Neuronal stem cell (in vitro differentiated cells): ENCODE measurements around the gene FEZF2.

ENCODE experiments used
- DNase-seq: peaks from one replicate; pipeline ENCODE4 v3.0.0-alpha.2; 2013; ENCODE audit warnings: low spot score
- H2AFZ ChIP-seq: one replicate; pipeline ENCODE4 v1.6.1; 2013; ENCODE audit warnings: mild to moderate bottlenecking, low read length, inconsistent platforms
- H2AK5ac ChIP-seq: 2 replicates; pipeline ENCODE4 v1.6.1; 2013; ENCODE audit warnings: low read depth, mild to moderate bottlenecking, inconsistent platforms, low read length, moderate library complexity, mixed read lengths
- H2BK120ac ChIP-seq: 2 replicates; pipeline ENCODE4 v1.6.1; 2013; ENCODE audit warnings: low read depth, mild to moderate bottlenecking, inconsistent platforms, low read length, moderate library complexity, mixed read lengths
- H2BK12ac ChIP-seq: one replicate; pipeline ENCODE4 v1.6.1; 2013; ENCODE audit warnings: low read length, inconsistent platforms
- H2BK15ac ChIP-seq: 2 replicates; pipeline ENCODE4 v1.6.1; 2013; ENCODE audit warnings: mild to moderate bottlenecking, low read length, inconsistent platforms, mixed read lengths
- H2BK5ac ChIP-seq: one replicate; pipeline ENCODE4 v1.6.1; 2013; ENCODE audit warnings: inconsistent platforms, mild to moderate bottlenecking, low read length, moderate library complexity
- H3K14ac ChIP-seq: one replicate; pipeline ENCODE4 v1.6.1; 2013; ENCODE audit warnings: low read length, inconsistent platforms
- H3K18ac ChIP-seq: 2 replicates; pipeline ENCODE4 v1.6.1; 2013; ENCODE audit warnings: low read length, inconsistent platforms
- H3K23ac ChIP-seq: 2 replicates; pipeline ENCODE4 v1.6.1; 2013; ENCODE audit warnings: low read depth, mild to moderate bottlenecking, mixed read lengths, low read length, inconsistent platforms; ENCODE audit not compliant: poor library complexity
- H3K27ac ChIP-seq: replicated peaks from 3 replicates; pipeline ENCODE4 v1.5.1; 2013; ENCODE audit warnings: low read length, inconsistent platforms
- H3K27me3 ChIP-seq, 3 experiments: 2 replicates each; pipeline ENCODE4 v1.6.1; 2013; ENCODE audit warnings: low read length in 3 of 3, mild to moderate bottlenecking in 2 of 3, inconsistent platforms in 1 of 3, low read depth in 1 of 3, mixed read lengths in 1 of 3, moderate library complexity in 1 of 3; ENCODE audit not compliant: control insufficient read depth in 3 of 3, insufficient read depth in 3 of 3
- H3K36me3 ChIP-seq, 2 donors: replicated peaks in 1 of 2; 2 replicates each; pipeline ENCODE4 v1.6.1; 2013; ENCODE audit warnings: low read length in 2 of 2; ENCODE audit not compliant: control insufficient read depth in 2 of 2, insufficient read depth in 2 of 2
- H3K4ac ChIP-seq: 2 replicates; pipeline ENCODE4 v1.6.1; 2013; ENCODE audit warnings: inconsistent platforms, mild to moderate bottlenecking, low read length, moderate library complexity
- H3K4me1 ChIP-seq, 2 donors: 1 replicate in 1 of 2; 2 replicates in 1 of 2; pipeline ENCODE4 v1.6.1; 2013; ENCODE audit warnings: low read length in 2 of 2, low read depth in 1 of 2; ENCODE audit not compliant: control insufficient read depth in 2 of 2, insufficient read depth in 1 of 2
- H3K4me2 ChIP-seq: one replicate; pipeline ENCODE4 v1.6.1; 2013; ENCODE audit warnings: mild to moderate bottlenecking, low read length, inconsistent platforms; ENCODE audit not compliant: insufficient read depth, poor library complexity, severe bottlenecking
- H3K4me3 ChIP-seq, 2 donors: 2 replicates each; pipeline ENCODE4 v1.5.1; 2013; ENCODE audit warnings: low read length in 2 of 2, mild to moderate bottlenecking in 2 of 2, inconsistent platforms in 1 of 2, moderate library complexity in 1 of 2
- H3K79me1 ChIP-seq: one replicate; pipeline ENCODE4 v1.6.1; 2013; ENCODE audit warnings: low read depth, mild to moderate bottlenecking, inconsistent platforms, low read length, moderate library complexity
- H3K9ac ChIP-seq: one replicate; pipeline ENCODE4 v1.6.1; 2013; ENCODE audit warnings: mild to moderate bottlenecking, low read depth, low read length, inconsistent platforms; ENCODE audit not compliant: poor library complexity
- H3K9me3 ChIP-seq, 2 donors: replicated peaks in 1 of 2; 2 replicates each; pipeline versions ENCODE3 to v1.6.1; 2013; ENCODE audit warnings: low read length in 2 of 2, mild to moderate bottlenecking in 2 of 2, inconsistent platforms in 1 of 2, low read depth in 1 of 2, mixed read lengths in 1 of 2, moderate library complexity in 1 of 2; ENCODE audit not compliant: control insufficient read depth in 2 of 2, insufficient read depth in 1 of 2
- H4K8ac ChIP-seq: one replicate; pipeline ENCODE4 v1.6.1; 2013; ENCODE audit warnings: low read depth, mild to moderate bottlenecking, inconsistent platforms, low read length, moderate library complexity
- H4K91ac ChIP-seq: one replicate; pipeline ENCODE4 v1.6.1; 2013; ENCODE audit warnings: low read length, low read depth, mild to moderate bottlenecking, inconsistent platforms; ENCODE audit not compliant: poor library complexity
- WGBS, 2 donors: extraction: QIAGEN DNeasy Blood & Tissue Kit; methylation state at CpG; one replicate each; pipeline ENCODE4 v1.1.7; 2013; ENCODE audit warnings: missing lambda C conversion rate in 2 of 2, mixed read lengths in 1 of 2; ENCODE audit not compliant: insufficient read length in 2 of 2, insufficient replicate concordance in 1 of 2; ENCODE audit errors: extremely low coverage in 2 of 2; 5-methylcytosine and 5-hydroxymethylcytosine counted together

FEZF2 gene

DNA sequence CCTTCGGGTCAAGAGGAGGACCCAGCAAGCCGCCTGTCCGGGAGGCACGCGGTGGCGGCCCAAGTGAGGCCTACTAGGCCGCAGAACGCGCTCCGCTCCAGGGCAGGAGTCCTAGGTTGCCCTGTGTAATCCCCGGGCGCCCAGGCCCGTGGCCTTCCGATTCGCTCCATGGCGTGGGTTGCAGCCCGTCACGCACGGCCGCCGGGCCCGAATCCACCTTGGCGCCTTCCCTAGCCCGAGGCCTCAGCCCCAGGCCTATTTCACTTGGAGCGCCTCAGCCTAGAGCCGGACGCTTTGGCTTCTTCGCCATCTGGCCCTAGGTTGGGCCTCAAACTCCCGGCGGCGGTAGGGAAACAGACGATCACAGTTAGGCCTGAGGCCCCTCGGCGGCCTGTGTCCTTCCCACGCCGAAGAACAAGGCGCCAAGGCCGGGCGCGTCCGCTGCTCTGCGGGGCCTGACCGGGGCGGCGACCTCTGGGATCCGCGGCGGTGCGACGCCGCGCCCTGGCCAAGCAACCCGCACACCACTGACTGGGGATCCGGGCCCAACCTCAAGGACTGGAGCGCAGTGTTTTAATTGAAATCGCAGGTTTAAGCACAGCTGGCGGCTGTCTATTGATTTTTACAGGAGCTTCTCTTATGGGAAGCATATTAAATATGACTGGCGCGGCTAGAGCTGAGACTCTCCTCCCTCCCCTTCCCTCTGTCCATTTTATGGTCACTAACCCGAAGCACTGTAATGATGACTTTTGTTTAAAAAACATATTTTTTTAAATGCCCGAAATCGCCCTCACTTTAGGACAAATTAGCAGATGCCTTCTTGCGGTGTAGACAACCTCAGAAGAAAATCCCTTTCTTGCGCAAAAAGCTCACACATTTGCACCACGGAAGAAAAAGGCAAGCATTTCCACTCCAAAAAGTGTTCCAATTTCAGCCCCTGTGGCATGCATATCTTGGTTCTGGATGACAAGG lies 3.8 kb upstream of the FEZF2 start:
- H3K4ac ChIP-seq = peak overlapping the region; percentile 39
- DNase-seq = no peak
- H2AFZ ChIP-seq = peak overlapping the region; percentile 15
- H3K23ac ChIP-seq = no peak overlapping the region
- peak overlapping the region; percentile 7 for H4K91ac ChIP-seq
- peaks cover 2 to 12% of the 10 kb centered on the region in 2 donors for H3K9me3 ChIP-seq
- peaks cover 7 to 32% of the 10 kb centered on the region in 2 donors for H3K4me1 ChIP-seq
- H3K27me3 ChIP-seq = peaks cover 20 to 99% (median 61%) of the 10 kb centered on the region in 3 experiments
- H3K14ac ChIP-seq = no peak overlapping the region
- H3K79me1 ChIP-seq = no peaks in the 10 kb centered on the region
- no peak overlapping the region for H3K27ac ChIP-seq
- no CpG with 5 or more reads among the region's 65 CpGs for WGBS, 2 donors
- H3K9ac ChIP-seq = peak overlapping the region; percentile 2
- H3K4me3 ChIP-seq = no peak overlapping the region
- no peaks in the 10 kb centered on the region for H3K36me3 ChIP-seq
- H2BK15ac ChIP-seq = peak overlapping the region; percentile 97
- H4K8ac ChIP-seq = no peak overlapping the region
- peak overlapping the region; percentile 98 for H3K18ac ChIP-seq
- no peak overlapping the region for H3K4me2 ChIP-seq
- peak overlapping the region; percentile 93 for H2BK5ac ChIP-seq
- peak overlapping the region; percentile 82 for H2BK120ac ChIP-seq
- peak overlapping the region; percentile 67 for H2BK12ac ChIP-seq
- H2AK5ac ChIP-seq = peak overlapping the region; percentile 94

- H3K14ac ChIP-seq = no peak overlapping the region
- no peak overlapping the region for H3K4me2 ChIP-seq
- no peak overlapping the region for H3K4me3 ChIP-seq
- no peak overlapping the region for H2BK12ac ChIP-seq
- no peak for DNase-seq
- H4K91ac ChIP-seq = no peak overlapping the region
- no peak overlapping the region for H2BK120ac ChIP-seq
- no peak overlapping the region for H3K23ac ChIP-seq
- no peak overlapping the region for H3K9ac ChIP-seq
- peak overlapping the region; percentile 97 for H2BK15ac ChIP-seq
- no peak overlapping the region for H3K4ac ChIP-seq
- H3K18ac ChIP-seq = peak overlapping the region; percentile 98
- H3K27ac ChIP-seq = no peak overlapping the region
- H2BK5ac ChIP-seq = peak overlapping the region; percentile 93
- peaks cover 23 to 99% (median 61%) of the 10 kb centered on the region in 3 experiments for H3K27me3 ChIP-seq
- H4K8ac ChIP-seq = no peak overlapping the region
- H3K4me1 ChIP-seq = peaks cover 7 to 32% of the 10 kb centered on the region in 2 donors
- peaks cover 0 to 12% of the 10 kb centered on the region in 2 donors for H3K9me3 ChIP-seq
- no peak overlapping the region for H2AFZ ChIP-seq
- H2AK5ac ChIP-seq = peak overlapping the region; percentile 94
- H3K36me3 ChIP-seq = no peaks in the 10 kb centered on the region
- H3K79me1 ChIP-seq = no peaks in the 10 kb centered on the region
- WGBS, 2 donors = no CpG with 5 or more reads among the region's 3 CpGs
Measured at GRCh38 chr3:62376454-62376720, 3.0 kb upstream of the FEZF2 start.

- no peaks in the 10 kb centered on the region for H3K36me3 ChIP-seq
- H2BK5ac ChIP-seq = no peak overlapping the region
- no peak overlapping the region for H2BK15ac ChIP-seq
- no peak overlapping the region for H3K4me2 ChIP-seq
- no peak overlapping the region for H3K14ac ChIP-seq
- H2BK120ac ChIP-seq = no peak overlapping the region
- no CpG with 5 or more reads among the region's 14 CpGs for WGBS, 2 donors
- H3K4ac ChIP-seq = no peak overlapping the region
- no peak overlapping the region for H3K4me3 ChIP-seq
- no peak overlapping the region for H3K18ac ChIP-seq
- H3K23ac ChIP-seq = no peak overlapping the region
- H3K9me3 ChIP-seq = peaks cover 0 to 9% of the 10 kb centered on the region in 2 donors
- no peak overlapping the region for H3K9ac ChIP-seq
- H3K27me3 ChIP-seq = peaks cover 26 to 99% (median 61%) of the 10 kb centered on the region in 3 experiments
- no peak overlapping the region for H2AK5ac ChIP-seq
- H2AFZ ChIP-seq = no peak overlapping the region
- no peak overlapping the region for H2BK12ac ChIP-seq
- no peak overlapping the region for H4K8ac ChIP-seq
- peaks cover 9 to 36% of the 10 kb centered on the region in 2 donors for H3K4me1 ChIP-seq
- no peak overlapping the region for H3K27ac ChIP-seq
- no peak overlapping the region for H4K91ac ChIP-seq
- H3K79me1 ChIP-seq = no peaks in the 10 kb centered on the region
- DNase-seq = no peak
Measured at GRCh38 chr3:62375655-62376453, 2.5 kb upstream of the FEZF2 start.
